ENCODE results near the gene PNPT1. TPM values are rescaled to one million over a fixed set of nuclear protein-coding genes. Genes with fewer than 3 reads are reported as not detected.

PNPT1 gene
- total RNA-seq, 1 donor from 2014 or later: 22.3 TPM

- no peaks in the 10 kb centered on the region for H3K27me3 ChIP-seq (ENCODE audit: control insufficient read depth, insufficient read depth, low read length)
- peak; percentile 18 for DNase-seq (ENCODE audit: low read depth)
- TF ChIP-seq CTCF (IDR thresholded peaks at IDR 0.05; ENCODE audit: insufficient read depth, low read length, poor library complexity, severe bottlenecking): no peak
- H3K4me3 ChIP-seq (ENCODE audit: low read depth, low read length): no peak overlapping the region
- H3K36me3 ChIP-seq (ENCODE audit: control insufficient read depth, insufficient read depth, low read length): no peaks in the 10 kb centered on the region
Observed at GRCh38 chr2:55585451-55586080, 108.1 kb downstream of the PNPT1 start.

Other genes starting within 250 kb of the PNPT1 start
- gene CFAP36, start 174.1 kb downstream of the PNPT1 start, total RNA-seq: 19.6 and 21.8 TPM in 2 replicates
- gene PPP4R3B, start 76.2 kb downstream of the PNPT1 start, total RNA-seq: 42.5 and 48.1 TPM in 2 replicates
- gene EFEMP1, start 229.9 kb upstream of the PNPT1 start, total RNA-seq: 35.8 and 40.7 TPM in 2 replicates